Measurements from ENCODE around the gene ABCA1. TPM values are rescaled to one million over a fixed set of nuclear protein-coding genes. Genes with fewer than 3 reads are reported as not detected.
"Not testable (repeated sequence)": the region's sequence is repeated elsewhere in the genome, so short reads cannot be mapped to it uniquely, and the experiment has no call there.

ABCA1 gene
- polyA plus RNA-seq, 1 experiment = 36.2 TPM

DNA sequence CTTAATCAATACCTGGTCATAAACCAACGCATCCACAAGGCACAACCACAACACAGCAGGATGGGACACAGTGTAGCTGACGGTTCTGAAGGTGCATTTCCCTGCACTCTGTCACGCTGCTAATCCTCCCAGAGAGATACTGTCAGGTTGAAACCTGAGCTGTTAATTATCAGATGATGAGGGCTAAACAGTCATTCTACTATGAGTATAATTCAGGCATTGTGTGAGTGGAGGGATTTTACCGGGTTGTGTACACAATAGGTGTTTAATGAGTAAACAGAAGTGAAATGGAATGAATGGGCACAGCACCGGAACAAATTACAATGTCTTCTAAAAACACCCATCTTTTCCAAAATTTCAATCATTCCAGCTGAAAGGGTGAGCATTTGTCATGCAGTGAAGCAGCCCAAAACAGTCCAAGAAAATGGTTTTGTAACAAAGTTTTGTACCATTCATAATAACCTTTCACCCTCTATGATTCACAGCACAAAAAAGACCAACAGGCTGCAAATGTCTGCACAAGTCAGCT is 71.5 kb downstream of the ABCA1 start:
- Histone ChIP-seq H3K36me3 (ENCODE audit: control insufficient read depth, insufficient read depth, low read length) (peaks cover 6% of the 10 kb centered on the region; the same call in 1 of the 2 replicates), H3K27me3 (ENCODE audit: control insufficient read depth, insufficient read depth, low read length) (no peaks in the 10 kb centered on the region), H3K4me3 (ENCODE audit: low read depth, low read length) (no peak overlapping the region)
- DNase-seq (ENCODE audit: low read depth) = no peak
- POLR2A ChIA-PET = no interaction called here
- CTCF ChIA-PET = interaction anchor here (0.6 kb wide), 1 partner anchor 69 kb away, joined by 3 read pairs; no protein-coding TSS in a partner anchor
- TF ChIP-seq, protein P1, sequence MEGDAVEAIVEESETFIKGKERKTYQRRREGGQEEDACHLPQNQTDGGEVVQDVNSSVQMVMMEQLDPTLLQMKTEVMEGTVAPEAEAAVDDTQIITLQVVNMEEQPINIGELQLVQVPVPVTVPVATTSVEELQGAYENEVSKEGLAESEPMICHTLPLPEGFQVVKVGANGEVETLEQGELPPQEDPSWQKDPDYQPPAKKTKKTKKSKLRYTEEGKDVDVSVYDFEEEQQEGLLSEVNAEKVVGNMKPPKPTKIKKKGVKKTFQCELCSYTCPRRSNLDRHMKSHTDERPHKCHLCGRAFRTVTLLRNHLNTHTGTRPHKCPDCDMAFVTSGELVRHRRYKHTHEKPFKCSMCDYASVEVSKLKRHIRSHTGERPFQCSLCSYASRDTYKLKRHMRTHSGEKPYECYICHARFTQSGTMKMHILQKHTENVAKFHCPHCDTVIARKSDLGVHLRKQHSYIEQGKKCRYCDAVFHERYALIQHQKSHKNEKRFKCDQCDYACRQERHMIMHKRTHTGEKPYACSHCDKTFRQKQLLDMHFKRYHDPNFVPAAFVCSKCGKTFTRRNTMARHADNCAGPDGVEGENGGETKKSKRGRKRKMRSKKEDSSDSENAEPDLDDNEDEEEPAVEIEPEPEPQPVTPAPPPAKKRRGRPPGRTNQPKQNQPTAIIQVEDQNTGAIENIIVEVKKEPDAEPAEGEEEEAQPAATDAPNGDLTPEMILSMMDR (IDR thresholded peaks at IDR 0.05; ENCODE audit: insufficient read depth, low read depth, low read length) = no peak

DNA sequence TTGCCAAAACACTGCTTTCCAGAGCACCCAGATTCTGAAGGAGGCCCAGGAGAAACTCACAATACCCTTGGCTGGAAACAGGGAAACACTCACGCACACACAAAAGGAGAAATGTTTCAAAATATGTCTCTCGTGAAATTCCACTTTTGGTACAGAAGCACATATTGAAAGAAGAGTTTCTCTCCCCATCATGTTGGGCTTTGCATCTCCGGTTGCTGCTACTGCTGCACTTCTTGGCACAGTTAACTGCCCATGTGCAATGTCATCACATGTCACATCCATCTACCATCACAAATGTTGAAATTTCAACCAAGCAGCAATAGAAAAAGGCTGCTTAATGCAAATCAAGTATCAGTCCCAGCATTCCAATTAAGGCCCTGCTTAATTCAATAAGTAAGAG is 72.1 kb downstream of the ABCA1 start:
- H3K27me3 ChIP-seq (ENCODE audit: control insufficient read depth, insufficient read depth, low read length) = no peaks in the 10 kb centered on the region
- H3K4me3 ChIP-seq (ENCODE audit: low read depth, low read length) = no peak overlapping the region
- ChIA-PET CTCF (no interaction called here), POLR2A (no interaction called here)
- H3K36me3 ChIP-seq (ENCODE audit: control insufficient read depth, insufficient read depth, low read length) = peaks cover 6% of the 10 kb centered on the region; the same call in 1 of the 2 replicates
- no peak for DNase-seq (ENCODE audit: low read depth)
- TF ChIP-seq, protein P1 (IDR thresholded peaks at IDR 0.05; ENCODE audit: insufficient read depth, low read depth, low read length) = no peak

DNA sequence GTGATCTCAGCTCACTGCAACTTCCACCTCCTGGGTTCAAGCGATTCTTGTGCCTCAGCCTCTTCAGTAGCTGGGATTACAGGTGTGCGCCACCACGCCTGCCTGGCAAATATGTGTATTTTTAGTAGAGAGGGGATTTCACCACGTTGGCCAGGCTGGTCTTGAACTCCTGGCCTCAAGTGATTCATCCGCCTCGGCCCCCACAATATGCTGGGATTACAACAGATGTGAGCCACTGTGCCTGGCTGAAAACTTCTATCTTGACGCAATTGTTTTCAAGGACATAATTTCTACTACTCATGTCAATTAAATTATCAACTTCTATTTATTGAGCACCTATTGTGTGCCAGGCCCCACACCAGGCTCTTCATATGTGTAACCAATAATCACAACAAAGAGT is 72.7 kb downstream of the ABCA1 start:
- H3K27me3 ChIP-seq (ENCODE audit: control insufficient read depth, insufficient read depth, low read length); POLR2A ChIA-PET; H3K36me3 ChIP-seq (ENCODE audit: control insufficient read depth, insufficient read depth, low read length); DNase-seq (ENCODE audit: low read depth); CTCF ChIA-PET; H3K4me3 ChIP-seq (ENCODE audit: low read depth, low read length): not testable (repeated sequence)

DNA sequence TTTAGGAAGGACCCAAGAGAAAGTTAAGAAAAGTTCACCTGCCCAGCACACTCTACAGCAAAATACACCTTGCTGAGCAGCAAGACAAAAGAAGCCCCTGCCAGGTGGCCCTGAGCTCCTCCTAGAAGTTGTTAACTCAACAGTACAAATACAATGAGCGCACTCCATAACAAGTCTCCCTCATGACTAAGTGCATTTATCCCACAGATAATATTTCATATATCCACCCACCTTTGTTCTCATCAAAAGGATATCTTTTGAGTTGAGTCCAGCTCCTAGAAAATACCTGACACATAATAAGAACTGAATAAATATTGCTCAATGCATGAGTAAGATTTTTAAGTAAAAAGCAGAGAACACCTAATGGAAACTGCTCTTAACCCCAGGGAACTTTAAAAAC is 73.3 kb downstream of the ABCA1 start:
- CTCF ChIA-PET = interaction anchor here (1.7 to 2.1 kb wide), 2 partner anchors 9 to 561 kb away, joined by 4 read pairs; no protein-coding TSS in a partner anchor
- TF ChIP-seq, protein P1 (IDR thresholded peaks at IDR 0.05; ENCODE audit: insufficient read depth, low read depth, low read length) = no peak

GRCh38 chr9:104853683-104854082 is 74.3 kb downstream of the ABCA1 start:
- POLR2A ChIA-PET = no interaction called here
- TF ChIP-seq, protein P1 (IDR thresholded peaks at IDR 0.05; ENCODE audit: insufficient read depth, low read depth, low read length) = no peak
- no peak for DNase-seq (ENCODE audit: low read depth)
- no peak overlapping the region for H3K4me3 ChIP-seq (ENCODE audit: low read depth, low read length)
- CTCF ChIA-PET = interaction anchor here (1.3 to 2.1 kb wide), 3 partner anchors 10 to 562 kb away, joined by 4 read pairs; no protein-coding TSS in a partner anchor
- peaks cover 6% of the 10 kb centered on the region; the same call in 1 of the 2 replicates for H3K36me3 ChIP-seq (ENCODE audit: control insufficient read depth, insufficient read depth, low read length)
- no peaks in the 10 kb centered on the region for H3K27me3 ChIP-seq (ENCODE audit: control insufficient read depth, insufficient read depth, low read length)

More for the DNA sequence above, 73.3 kb downstream of the ABCA1 start:
- Histone ChIP-seq H3K4me3 (ENCODE audit: low read depth, low read length) (no peak overlapping the region), H3K27me3 (ENCODE audit: control insufficient read depth, insufficient read depth, low read length) (no peaks in the 10 kb centered on the region), H3K36me3 (ENCODE audit: control insufficient read depth, insufficient read depth, low read length) (peaks cover 6% of the 10 kb centered on the region; the same call in 1 of the 2 replicates)
- no peak for DNase-seq (ENCODE audit: low read depth)
- POLR2A ChIA-PET = no interaction called here

DNA sequence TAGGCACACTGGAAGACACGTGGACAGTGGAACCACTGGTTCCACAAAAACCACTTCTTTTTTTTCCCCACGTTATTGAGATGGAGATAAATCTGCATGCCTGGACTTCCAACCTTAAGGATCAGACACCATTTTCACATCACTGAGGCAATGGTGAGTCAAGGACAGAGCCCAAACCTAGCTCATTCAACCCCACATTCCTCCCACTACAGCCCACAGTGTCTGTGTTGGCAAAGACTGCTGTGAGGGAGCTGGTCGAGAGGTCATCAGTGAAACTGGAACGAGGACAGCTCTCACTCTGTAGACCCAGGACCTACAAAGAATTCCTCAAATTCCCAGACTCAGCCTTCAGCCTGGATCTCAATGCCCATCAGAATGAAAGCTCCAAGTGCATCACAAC is 74.8 kb downstream of the ABCA1 start:
- ChIA-PET CTCF (interaction anchor here (1.3 to 2.1 kb wide), 3 partner anchors 10 to 562 kb away, joined by 4 read pairs; no protein-coding TSS in a partner anchor), POLR2A (no interaction called here)
- DNase-seq (ENCODE audit: low read depth) = no peak
- Histone ChIP-seq H3K27me3 (ENCODE audit: control insufficient read depth, insufficient read depth, low read length) (no peaks in the 10 kb centered on the region), H3K36me3 (ENCODE audit: control insufficient read depth, insufficient read depth, low read length) (peaks cover 6% of the 10 kb centered on the region; the same call in 1 of the 2 replicates), H3K4me3 (ENCODE audit: low read depth, low read length) (no peak overlapping the region)
- TF ChIP-seq, protein P1 (IDR thresholded peaks at IDR 0.05; ENCODE audit: insufficient read depth, low read depth, low read length) = no peak

Measured in BJ (cell line).